GM23338 (cell line): ENCODE measurements around the gene MGLL. TPM values are rescaled to one million over a fixed set of nuclear protein-coding genes. Genes with fewer than 3 reads are reported as not detected.
A peak's percentile ranks its signal among the peaks of the same experiment; 100 is the strongest.

ENCODE experiments used
- ATAC-seq: fragments of 200-7000 bp; cut with Tn5 transposase; 3 replicates; pipeline ENCODE4 v1.9.1; 2020
- DNase-seq: peaks from one replicate; pipeline ENCODE4 v3.0.0-alpha.2; 2015; ENCODE audit warnings: low spot score
- H2AFZ ChIP-seq: fragments of 200-600 bp; sonication (generic); 2 replicates; pipeline ENCODE4 v1.8.0; 2016; ENCODE audit warnings: antibody characterized with exemption, mild to moderate bottlenecking, moderate library complexity
- H3F3A ChIP-seq: fragments of 200-600 bp; sonication (generic); replicated peaks from 2 replicates; pipeline ENCODE4 v1.8.0; 2017; ENCODE audit warnings: antibody characterized with exemption, mixed run types, low read depth
- H3K27ac ChIP-seq: fragments of 200-600 bp; sonication (generic); 2 replicates; pipeline ENCODE4 v1.6.1; 2016; ENCODE audit warnings: low read depth
- H3K27me3 ChIP-seq: fragments of 200-600 bp; sonication (generic); 2 replicates; pipeline ENCODE4 v1.8.0; 2016; ENCODE audit warnings: mild to moderate bottlenecking, mixed run types, moderate library complexity; ENCODE audit not compliant: insufficient read depth
- H3K36me3 ChIP-seq: fragments of 200-600 bp; sonication (generic); 2 replicates; pipeline ENCODE4 v1.8.0; 2016; ENCODE audit warnings: mild to moderate bottlenecking; ENCODE audit not compliant: insufficient read depth
- H3K4me1 ChIP-seq: fragments of 200-600 bp; sonication (generic); 2 replicates; pipeline ENCODE4 v1.8.0; 2016; ENCODE audit warnings: mild to moderate bottlenecking, moderate library complexity; ENCODE audit not compliant: insufficient read depth
- H3K4me2 ChIP-seq: fragments of 200-600 bp; sonication (generic); 2 replicates; pipeline ENCODE4 v1.7.1; 2017; ENCODE audit warnings: mixed run types
- H3K4me3 ChIP-seq: fragments of 200-600 bp; sonication (generic); 2 replicates; pipeline ENCODE4 v1.6.1; 2016; ENCODE audit warnings: mixed run types
- H3K79me2 ChIP-seq: fragments of 200-600 bp; sonication (generic); replicated peaks from 2 replicates; pipeline ENCODE4 v1.8.0; 2017; ENCODE audit warnings: mild to moderate bottlenecking; ENCODE audit not compliant: insufficient read depth
- H3K9me2 ChIP-seq: fragments of 200-600 bp; sonication (generic); 2 replicates; pipeline ENCODE4 v1.8.0; 2017; ENCODE audit not compliant: insufficient read depth
- H4K20me1 ChIP-seq: fragments of 200-600 bp; sonication (generic); replicated peaks from 2 replicates; pipeline ENCODE4 v1.8.0; 2017; ENCODE audit warnings: mild to moderate bottlenecking; ENCODE audit not compliant: insufficient read depth
- H3K27ac Mint-ChIP-seq: 2 replicates; pipeline ENCODE4 v1.8.0; 2020; ENCODE audit warnings: inconsistent platforms, mild to moderate bottlenecking, moderate library complexity, mixed read lengths
- H3K27me3 Mint-ChIP-seq: 3 replicates; pipeline ENCODE4 v1.8.0; 2022; ENCODE audit warnings: low read depth, mild to moderate bottlenecking, moderate library complexity, mixed read lengths, inconsistent platforms; ENCODE audit not compliant: insufficient read depth, poor library complexity
- H3K36me3 Mint-ChIP-seq: 3 replicates; pipeline ENCODE4 v1.8.0; 2021; ENCODE audit warnings: low read depth, mild to moderate bottlenecking, inconsistent platforms, moderate library complexity, mixed read lengths
- H3K4me1 Mint-ChIP-seq: 3 replicates; pipeline ENCODE4 v1.8.0; 2020; ENCODE audit warnings: mild to moderate bottlenecking, inconsistent platforms, mixed read lengths
- H3K4me3 Mint-ChIP-seq: 3 replicates; pipeline ENCODE4 v1.8.0; 2021; ENCODE audit warnings: moderate library complexity, mild to moderate bottlenecking, inconsistent platforms, mixed read lengths
- H3K9me3 Mint-ChIP-seq: 3 replicates; pipeline ENCODE4 v1.8.0; 2020; ENCODE audit warnings: moderate library complexity, mild to moderate bottlenecking, inconsistent platforms, mixed read lengths
- EZH2phosphoT487 ChIP-seq: fragments of 200-600 bp; sonication (generic); IDR thresholded peaks from one replicate; pipeline ENCODE4 v1.8.1; 2018; ENCODE audit warnings: antibody characterized with exemption; ENCODE audit not compliant: unreplicated experiment
- JUNB ChIP-seq: IDR thresholded peaks from one replicate; pipeline ENCODE4 v1.6.1; 2016; ENCODE audit warnings: antibody characterized with exemption; ENCODE audit not compliant: unreplicated experiment
- NANOG ChIP-seq: IDR thresholded peaks from 2 replicates; pipeline ENCODE4 v1.6.1; 2016; ENCODE audit warnings: antibody characterized with exemption, borderline replicate concordance
- ZNF331 ChIP-seq: fragments of 250-450 bp; sonication (Bioruptor Pico); IDR thresholded peaks from 2 replicates; pipeline ENCODE4 v1.5.0; 2020; ENCODE audit warnings: low read depth, mild to moderate bottlenecking, moderate library complexity
- polyA plus RNA-seq: library from polyadenylated mRNA; unstranded; fragments of >200 nt; fragmentation: Nextera tagmentation; extraction: Ambion mirVana; gene quantifications from 2 replicates; pipeline ENCODE4 v1.2.1, GENCODE V29; 2016
- total RNA-seq: library from RNA; depleted of rRNA; stranded (reverse); fragments of >200 nt; shearing (Covaris generic); gene quantifications from 2 replicates; pipeline ENCODE4 v1.2.3, GENCODE V29; 2014
- TF ChIP-seq, protein P1 (sequence below): IDR thresholded peaks from one replicate; pipeline ENCODE4 v1.6.1; 2018; ENCODE audit warnings: antibody characterized with exemption; ENCODE audit not compliant: unreplicated experiment
- TF ChIP-seq, protein P2 (sequence below), 2 experiments: fragments of 200-600 bp in 1 of 2; sonication (generic) in 1 of 2; conservative IDR thresholded peaks; 2 replicates each; pipeline versions ENCODE4 v1.5.1 to v1.6.1; 2016 to 2017; ENCODE audit warnings: antibody characterized with exemption in 2 of 2, low read depth in 2 of 2, mild to moderate bottlenecking in 2 of 2, moderate library complexity in 1 of 2

The MGLL gene
- total and polyA plus RNA-seq, 2 experiments from 2014 or later = 0.71 to 0.83 TPM

DNA sequence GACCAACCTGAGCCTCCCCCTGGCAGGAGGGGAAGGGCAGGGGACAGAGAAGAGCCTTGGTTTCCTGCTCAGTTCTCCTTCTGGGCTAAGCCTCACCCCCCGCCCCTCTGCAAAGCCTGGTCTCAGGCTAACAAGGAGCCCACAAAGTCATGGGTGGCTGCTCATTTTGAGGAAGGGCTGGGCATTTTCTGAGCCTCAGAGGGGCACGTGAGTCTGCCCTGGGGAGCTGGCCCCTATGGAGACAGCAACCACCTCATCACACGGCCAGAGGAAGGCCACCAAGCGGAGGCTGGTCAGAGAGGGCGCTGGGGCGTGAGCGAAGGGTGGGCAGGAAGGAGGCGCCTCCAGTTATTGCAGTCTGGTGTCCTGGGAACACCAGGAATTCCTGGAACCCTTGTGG is 130.8 kb downstream of the MGLL start (continued):
- TF ChIP-seq, protein P1, sequence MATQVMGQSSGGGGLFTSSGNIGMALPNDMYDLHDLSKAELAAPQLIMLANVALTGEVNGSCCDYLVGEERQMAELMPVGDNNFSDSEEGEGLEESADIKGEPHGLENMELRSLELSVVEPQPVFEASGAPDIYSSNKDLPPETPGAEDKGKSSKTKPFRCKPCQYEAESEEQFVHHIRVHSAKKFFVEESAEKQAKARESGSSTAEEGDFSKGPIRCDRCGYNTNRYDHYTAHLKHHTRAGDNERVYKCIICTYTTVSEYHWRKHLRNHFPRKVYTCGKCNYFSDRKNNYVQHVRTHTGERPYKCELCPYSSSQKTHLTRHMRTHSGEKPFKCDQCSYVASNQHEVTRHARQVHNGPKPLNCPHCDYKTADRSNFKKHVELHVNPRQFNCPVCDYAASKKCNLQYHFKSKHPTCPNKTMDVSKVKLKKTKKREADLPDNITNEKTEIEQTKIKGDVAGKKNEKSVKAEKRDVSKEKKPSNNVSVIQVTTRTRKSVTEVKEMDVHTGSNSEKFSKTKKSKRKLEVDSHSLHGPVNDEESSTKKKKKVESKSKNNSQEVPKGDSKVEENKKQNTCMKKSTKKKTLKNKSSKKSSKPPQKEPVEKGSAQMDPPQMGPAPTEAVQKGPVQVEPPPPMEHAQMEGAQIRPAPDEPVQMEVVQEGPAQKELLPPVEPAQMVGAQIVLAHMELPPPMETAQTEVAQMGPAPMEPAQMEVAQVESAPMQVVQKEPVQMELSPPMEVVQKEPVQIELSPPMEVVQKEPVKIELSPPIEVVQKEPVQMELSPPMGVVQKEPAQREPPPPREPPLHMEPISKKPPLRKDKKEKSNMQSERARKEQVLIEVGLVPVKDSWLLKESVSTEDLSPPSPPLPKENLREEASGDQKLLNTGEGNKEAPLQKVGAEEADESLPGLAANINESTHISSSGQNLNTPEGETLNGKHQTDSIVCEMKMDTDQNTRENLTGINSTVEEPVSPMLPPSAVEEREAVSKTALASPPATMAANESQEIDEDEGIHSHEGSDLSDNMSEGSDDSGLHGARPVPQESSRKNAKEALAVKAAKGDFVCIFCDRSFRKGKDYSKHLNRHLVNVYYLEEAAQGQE = no peak
- TF ChIP-seq EZH2phosphoT487 = no peak
- TF ChIP-seq NANOG = no peak
- TF ChIP-seq JUNB = no peak

DNA sequence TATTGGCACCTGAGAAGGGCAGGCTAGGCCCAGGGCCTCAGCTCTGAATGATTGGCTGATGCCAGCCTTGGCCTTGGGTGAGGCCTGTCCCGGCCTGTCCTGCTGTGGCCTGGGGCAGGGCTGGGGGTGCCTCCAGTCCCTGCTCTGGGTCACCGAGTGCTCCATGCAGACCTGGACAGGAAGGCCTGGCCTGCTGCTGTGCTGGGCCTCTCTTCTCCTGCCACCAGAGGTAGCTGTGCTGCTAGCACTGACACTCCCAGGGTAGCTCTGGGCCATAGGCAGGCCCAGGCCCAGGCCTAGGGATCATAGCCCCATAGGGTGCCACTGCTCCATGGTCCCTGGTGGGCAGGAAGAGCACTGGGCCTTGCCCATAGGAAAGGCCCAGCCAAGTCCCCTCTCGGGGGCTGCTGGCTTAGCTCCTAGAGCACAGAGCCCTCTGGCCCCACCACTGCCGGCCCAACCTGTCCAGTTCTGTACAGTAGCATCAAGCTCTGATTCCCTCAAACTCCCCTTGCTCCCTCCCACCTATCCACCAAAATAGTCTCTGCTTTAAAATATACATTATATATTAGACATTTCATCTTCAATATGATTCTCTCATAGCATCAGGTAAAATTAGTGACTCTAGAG is 131.4 kb downstream of the MGLL start:
- H3F3A ChIP-seq = no peaks in the 10 kb centered on the region
- Mint-ChIP-seq H3K4me1 (peaks cover 22% of the 10 kb centered on the region), H3K27me3 (peaks cover 11% of the 10 kb centered on the region), H3K4me3 (no peak overlapping the region), H3K9me3 (no peaks in the 10 kb centered on the region), H3K27ac (no peak overlapping the region), H3K36me3 (no peaks in the 10 kb centered on the region)
- DNase-seq (peak; percentile 79), ATAC-seq (peak; percentile 95)
- H3K36me3 ChIP-seq = no peaks in the 10 kb centered on the region
- H3K9me2 ChIP-seq = 0 out of 2 replicates have a peak, but pooled peaks cover 4% of the 10 kb centered on the region
- H3K79me2 ChIP-seq = no peaks in the 10 kb centered on the region
- H3K4me1 ChIP-seq = 0 out of 2 replicates have a peak, but pooled peaks cover 5% of the 10 kb centered on the region
- no peaks in the 10 kb centered on the region for H3K27me3 ChIP-seq
- H3K4me2 ChIP-seq = no peak overlapping the region
- H3K4me3 ChIP-seq = no peak overlapping the region
- H3K27ac ChIP-seq = no peak overlapping the region
- no peak for TF ChIP-seq NANOG
- TF ChIP-seq, protein P2, sequence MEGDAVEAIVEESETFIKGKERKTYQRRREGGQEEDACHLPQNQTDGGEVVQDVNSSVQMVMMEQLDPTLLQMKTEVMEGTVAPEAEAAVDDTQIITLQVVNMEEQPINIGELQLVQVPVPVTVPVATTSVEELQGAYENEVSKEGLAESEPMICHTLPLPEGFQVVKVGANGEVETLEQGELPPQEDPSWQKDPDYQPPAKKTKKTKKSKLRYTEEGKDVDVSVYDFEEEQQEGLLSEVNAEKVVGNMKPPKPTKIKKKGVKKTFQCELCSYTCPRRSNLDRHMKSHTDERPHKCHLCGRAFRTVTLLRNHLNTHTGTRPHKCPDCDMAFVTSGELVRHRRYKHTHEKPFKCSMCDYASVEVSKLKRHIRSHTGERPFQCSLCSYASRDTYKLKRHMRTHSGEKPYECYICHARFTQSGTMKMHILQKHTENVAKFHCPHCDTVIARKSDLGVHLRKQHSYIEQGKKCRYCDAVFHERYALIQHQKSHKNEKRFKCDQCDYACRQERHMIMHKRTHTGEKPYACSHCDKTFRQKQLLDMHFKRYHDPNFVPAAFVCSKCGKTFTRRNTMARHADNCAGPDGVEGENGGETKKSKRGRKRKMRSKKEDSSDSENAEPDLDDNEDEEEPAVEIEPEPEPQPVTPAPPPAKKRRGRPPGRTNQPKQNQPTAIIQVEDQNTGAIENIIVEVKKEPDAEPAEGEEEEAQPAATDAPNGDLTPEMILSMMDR (conservative IDR thresholded peaks at IDR 0.05; ENCODE audit: low read depth in 2 of 2) = peak; percentile 50 to 91
- H4K20me1 ChIP-seq = no peaks in the 10 kb centered on the region
- H2AFZ ChIP-seq = peak overlapping the region; percentile 23; the same call in 1 of the 2 replicates

DNA sequence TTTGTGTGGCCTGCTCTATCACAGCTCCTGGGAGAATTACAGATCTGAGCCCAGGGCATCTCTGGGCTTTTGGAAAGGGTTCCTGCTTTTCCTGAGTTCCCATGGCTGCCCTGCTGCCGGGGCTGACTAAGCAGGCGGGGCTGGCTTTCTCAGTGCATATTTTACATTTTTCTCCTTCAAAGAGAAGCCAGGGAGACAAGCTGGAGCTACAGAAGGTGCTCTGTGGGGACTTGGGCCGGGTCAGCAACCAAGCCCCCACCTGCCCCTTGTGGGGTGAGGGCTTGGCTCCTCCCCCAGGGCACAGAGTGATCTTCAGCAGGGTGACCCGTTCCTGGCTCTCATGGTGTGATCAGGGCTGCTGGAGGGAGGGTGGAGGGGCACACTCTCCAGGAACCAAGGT is 132.2 kb downstream of the MGLL start:
- H4K20me1 ChIP-seq = no peaks in the 10 kb centered on the region
- no peak overlapping the region for H3K4me3 ChIP-seq
- Mint-ChIP-seq H3K36me3 (no peaks in the 10 kb centered on the region), H3K4me3 (no peak overlapping the region), H3K27me3 (peaks cover 8% of the 10 kb centered on the region), H3K9me3 (no peaks in the 10 kb centered on the region), H3K27ac (no peak overlapping the region), H3K4me1 (peaks cover 22% of the 10 kb centered on the region)
- 0 out of 2 replicates have a peak, but pooled peaks cover 5% of the 10 kb centered on the region for H3K4me1 ChIP-seq
- no peaks in the 10 kb centered on the region for H3K27me3 ChIP-seq
- H3K36me3 ChIP-seq = no peaks in the 10 kb centered on the region
- no peak overlapping the region; the same call in 1 of the 2 replicates for H2AFZ ChIP-seq
- ATAC-seq = no peak
- TF ChIP-seq ZNF331 (CRISPR knock-in tag) = no peak
- no peak for DNase-seq
- no peak overlapping the region for H3K27ac ChIP-seq
- H3K79me2 ChIP-seq = no peaks in the 10 kb centered on the region
- no peak overlapping the region for H3K4me2 ChIP-seq
- no peaks in the 10 kb centered on the region for H3F3A ChIP-seq
- H3K9me2 ChIP-seq = 0 out of 2 replicates have a peak, but pooled peaks cover 4% of the 10 kb centered on the region
